Measurements from ENCODE around the gene KDM5A.
A peak's percentile ranks its signal among the peaks of the same experiment; 100 is the strongest.
"Not testable (repeated sequence)": the region's sequence is repeated elsewhere in the genome, so short reads cannot be mapped to it uniquely, and the experiment has no call there.

Gene KDM5A

GRCh38 chr12:389142-390096 is at the start of gene KDM5A:
TSS of gene KDM5A (minus strand) at chr12:389320. CDS start at chr12:389091, 229 bp downstream.
- DNase-seq = peak; percentile 96

- DNase-seq = not testable (repeated sequence)
Measured at GRCh38 chr12:435737-436136, 46.6 kb upstream of the KDM5A start.

GRCh38 chr12:422526-422925 is 33.4 kb upstream of the KDM5A start:
- DNase-seq = no peak

- DNase-seq = no peak
Measured at GRCh38 chr12:418432-418831, 29.3 kb upstream of the KDM5A start.

- no peak for DNase-seq
Measured at GRCh38 chr12:414859-415258, 25.7 kb upstream of the KDM5A start.

- peak; percentile 64 for DNase-seq
Measured at GRCh38 chr12:402029-402389, 12.9 kb upstream of the KDM5A start.

- peak; percentile 96 for DNase-seq
Measured at GRCh38 chr12:401235-402028, 12.3 kb upstream of the KDM5A start, which contains the start of gene CCDC77. TSS of gene CCDC77 (plus strand) at chr12:401644. CDS start at chr12:409384, 7,740 bp downstream.

DNA sequence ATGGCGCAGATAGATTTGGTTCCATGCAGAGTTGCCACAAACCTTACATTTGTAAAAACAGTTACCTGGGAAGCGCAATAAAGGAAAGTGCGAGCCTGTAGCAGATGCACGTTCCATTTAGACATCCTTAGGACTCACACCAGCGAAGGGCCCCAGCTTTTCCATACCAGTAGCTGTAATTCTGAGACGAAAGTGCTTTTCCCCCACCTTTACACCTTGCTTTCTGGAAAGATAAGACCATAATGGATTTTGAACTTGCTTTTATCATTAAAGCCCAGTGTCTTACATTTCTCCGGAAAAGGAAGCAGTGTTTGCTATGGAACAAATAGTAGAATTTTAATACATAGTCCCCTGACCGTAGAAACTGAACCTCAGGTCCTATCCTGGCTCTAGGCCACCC is 11.7 kb upstream of the KDM5A start:
- no peak for DNase-seq

DNA sequence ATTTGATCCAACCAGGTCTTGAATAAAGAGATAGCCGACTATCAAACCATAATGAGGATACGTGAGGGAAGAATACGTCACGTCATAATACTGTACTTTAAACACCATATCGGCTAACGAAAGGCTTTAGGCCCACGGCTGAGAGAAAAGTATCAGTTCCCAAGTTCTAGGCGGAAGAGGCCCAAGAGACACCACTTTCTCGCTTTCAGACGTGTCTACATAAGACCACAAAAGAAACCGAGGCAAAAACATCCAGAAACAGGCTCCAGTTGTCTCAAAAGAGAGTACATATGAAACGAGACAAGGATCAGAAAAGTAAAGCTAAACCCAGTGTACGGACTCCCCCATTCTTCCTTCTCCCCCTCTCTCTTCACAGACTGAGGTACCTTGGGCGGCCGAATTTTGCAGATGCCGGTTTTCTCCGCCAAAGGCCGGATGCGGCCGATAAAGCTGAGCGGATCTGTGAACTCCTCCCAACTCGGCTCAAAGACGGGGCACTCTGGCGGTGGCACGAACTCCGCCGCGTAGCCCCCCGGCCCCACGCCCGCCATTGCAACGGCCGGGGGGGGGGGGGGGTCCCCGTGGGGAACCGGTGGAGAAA is 479 bp downstream of the KDM5A start:
- peak; percentile 47 for DNase-seq

DNA sequence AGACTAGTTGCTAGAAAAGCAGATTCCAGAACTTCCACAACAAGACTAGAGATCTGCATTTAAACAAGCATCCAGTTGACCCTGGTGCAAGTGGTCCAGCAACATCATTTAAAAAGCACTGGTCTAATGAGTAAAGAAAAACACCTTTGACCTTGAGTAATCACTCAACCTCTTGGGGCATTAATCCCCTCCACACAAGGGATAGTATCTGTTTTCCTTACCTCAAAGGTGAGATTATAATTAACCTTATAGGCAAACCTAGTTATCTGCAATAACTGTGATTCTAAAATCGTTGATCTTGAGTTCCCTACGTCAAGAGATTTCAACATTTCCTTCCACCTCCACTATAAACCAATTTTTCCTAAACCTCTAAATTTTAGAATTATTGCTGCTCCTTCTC is 1.1 kb downstream of the KDM5A start:
- DNase-seq = no peak

GRCh38 chr12:386651-387050 is 2.5 kb downstream of the KDM5A start:
- DNase-seq = no peak

DNA sequence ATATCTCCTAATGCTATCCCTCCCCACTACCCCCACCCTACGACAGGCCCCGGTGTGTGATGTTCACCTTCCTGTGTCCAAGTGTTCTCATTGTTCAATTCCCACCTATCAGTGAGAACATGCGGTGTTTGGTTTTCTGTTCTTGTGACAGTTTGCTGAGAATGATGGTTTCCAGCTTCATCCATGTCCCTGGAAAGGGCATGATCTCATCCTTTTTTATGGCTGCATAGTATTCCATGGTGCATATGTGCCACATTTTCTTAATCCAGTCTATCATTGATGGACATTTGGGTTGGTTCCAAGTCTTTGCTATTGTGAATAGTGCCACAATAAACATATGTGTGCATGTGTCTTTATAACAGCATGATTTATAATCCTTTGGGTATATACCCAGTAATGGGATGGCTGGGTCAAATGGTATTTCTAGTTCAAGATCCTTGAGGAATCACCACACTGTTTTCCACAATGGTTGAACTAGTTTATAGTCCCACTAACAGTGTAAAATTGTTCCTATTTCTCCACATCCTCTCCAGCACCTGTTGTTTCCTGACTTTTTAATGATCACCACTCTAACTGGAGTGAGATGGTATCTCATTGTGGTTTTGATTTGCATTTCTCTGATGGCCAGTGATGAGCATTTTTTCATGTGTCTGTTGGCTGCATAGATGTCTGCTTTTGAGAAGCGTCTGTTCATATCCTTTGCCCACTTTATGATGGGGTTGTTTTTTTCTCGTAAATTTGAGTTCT is 18.2 kb downstream of the KDM5A start:
- not testable (repeated sequence) for DNase-seq

DNA sequence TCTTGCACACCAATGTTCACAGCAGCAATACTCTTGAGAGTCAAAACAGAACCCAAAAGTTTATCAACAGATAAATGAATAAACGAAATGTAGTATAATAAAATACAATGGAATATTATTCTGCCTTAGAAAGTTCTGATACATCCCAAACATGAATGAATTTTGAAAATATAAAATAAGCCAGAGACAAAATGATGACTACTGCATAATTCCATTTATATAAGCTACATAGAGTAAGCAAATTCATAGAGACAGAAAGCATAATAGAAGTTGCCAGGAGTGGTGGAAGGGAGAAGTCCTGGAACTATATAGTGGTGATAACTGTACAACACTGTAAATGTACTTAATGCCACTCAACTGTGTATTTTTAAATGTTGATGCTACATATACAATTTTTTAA is 21.1 kb downstream of the KDM5A start:
- DNase-seq = no peak

DNA sequence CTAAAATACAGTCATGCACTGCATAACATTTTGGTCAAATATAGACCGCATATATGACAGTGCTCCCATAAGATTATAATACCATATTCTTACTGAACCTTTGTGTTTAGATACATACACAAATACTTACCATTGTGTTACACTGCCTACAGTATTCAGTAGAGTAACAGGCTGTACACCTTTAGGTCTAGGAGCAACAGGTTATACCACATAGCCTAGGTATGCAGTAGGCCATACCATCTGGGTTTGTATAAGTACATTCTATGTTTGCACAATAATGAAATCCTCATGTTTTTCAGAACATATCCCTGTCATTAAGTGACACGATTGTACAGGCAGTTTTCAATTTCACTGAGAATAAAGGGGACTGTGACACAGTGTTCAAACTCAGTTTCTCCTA is 22.3 kb downstream of the KDM5A start:
- no peak for DNase-seq

DNA sequence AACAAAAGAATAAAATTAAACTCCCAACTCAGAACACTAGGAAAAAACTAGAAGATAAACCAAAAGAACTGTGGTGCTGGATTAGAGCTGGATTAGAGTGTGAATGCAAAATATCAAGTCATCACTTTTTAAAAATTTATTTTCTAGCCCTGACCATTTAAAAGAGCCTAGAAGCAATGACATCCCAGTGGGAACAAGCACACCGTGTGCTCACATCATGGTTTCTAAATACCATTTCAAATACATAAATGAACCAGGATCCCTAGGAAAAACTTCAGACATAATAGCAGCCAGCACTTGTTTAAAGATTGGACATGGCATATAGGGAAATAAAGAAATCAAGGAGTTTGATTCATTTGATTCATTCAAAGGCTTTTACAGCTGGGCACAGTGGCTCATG is 30.0 kb downstream of the KDM5A start:
- DNase-seq = no peak

- no peak for DNase-seq
Measured at GRCh38 chr12:356276-356988, 32.7 kb downstream of the KDM5A start.

DNA sequence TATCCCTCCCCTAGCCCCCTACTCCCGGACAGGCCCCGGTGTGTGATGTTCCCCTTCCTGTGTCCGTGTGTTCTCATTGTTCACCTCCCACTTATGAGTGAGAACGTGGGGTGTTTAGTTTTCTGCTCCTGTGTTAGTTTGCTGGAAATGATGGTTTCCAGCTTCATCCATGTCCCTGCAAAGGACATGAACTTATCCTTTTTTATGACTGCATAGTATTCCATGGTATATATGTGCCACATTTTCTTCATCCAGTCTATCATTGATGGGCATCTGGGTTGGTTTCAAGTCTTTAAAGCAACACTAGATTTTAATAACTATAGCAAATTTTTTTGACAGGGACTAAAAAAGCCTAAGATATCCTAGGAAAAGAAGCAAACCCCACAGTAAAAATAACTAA is 37.9 kb downstream of the KDM5A start:
- not testable (repeated sequence) for DNase-seq

DNA sequence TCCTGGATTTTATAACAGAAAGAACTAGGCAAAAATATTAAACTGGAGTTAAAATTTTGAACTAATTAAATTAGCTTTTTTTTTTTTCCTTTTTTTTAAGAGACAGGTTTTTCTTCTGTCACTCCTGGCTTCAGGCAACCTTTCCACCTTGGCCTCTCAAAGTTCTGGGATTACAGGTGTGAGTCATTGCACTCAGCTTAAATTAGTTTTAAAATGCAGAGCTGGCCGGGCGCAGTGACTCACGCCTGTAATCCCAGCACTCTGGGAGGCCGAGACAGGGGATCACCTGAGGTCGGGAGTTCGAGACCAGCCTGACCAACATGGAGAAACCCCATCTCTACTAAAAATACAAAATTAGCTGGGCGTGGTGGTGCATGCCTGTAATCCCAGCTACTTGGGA is 39.5 kb downstream of the KDM5A start:
- not testable (repeated sequence) for DNase-seq

GRCh38 chr12:343036-343435 is 46.1 kb downstream of the KDM5A start:
- not testable (repeated sequence) for DNase-seq

DNA sequence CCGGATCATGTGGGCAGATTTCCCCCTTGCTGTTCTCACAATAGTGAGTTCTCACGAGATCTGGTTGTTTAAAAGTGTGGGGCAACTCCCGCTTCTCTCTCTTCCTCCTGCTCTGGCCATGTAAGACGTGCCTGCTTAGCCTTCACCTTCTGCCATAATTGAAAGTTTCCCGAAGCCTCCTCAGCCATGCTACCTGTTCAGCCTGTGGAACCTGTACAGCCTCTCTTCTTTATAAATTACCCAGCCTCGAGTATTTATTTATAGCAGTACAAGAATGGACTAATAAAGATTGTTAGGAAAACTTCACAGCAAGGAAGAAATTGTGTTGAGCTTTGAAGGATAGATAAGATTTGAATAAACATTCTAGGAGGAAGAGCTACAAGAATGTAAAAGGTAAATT is 52.1 kb downstream of the KDM5A start:
- no peak for DNase-seq

DNA sequence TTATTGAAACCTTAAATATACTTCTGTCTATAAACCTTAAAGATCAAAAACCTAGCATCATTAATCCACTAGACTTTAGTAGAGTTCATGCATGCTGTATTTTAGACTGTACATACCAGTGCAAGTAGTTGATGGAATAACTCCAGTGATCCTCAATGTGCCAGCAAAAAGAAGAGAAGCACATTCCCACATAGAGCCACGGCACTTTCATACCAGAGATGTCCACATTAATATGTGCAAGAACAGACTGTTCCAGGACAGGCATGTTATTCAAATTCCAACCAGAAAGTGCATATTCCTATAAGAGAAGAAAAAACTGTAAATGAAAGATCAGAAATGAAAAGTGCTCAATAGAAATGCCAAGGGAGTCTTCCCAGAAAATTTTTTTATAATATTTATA is 55.0 kb downstream of the KDM5A start:
- no peak for DNase-seq
